ENCODE measurements around the gene EHMT1. TPM values are rescaled to one million over a fixed set of nuclear protein-coding genes. Genes with fewer than 3 reads are reported as not detected.

EHMT1 gene
- total and polyA plus RNA-seq, 2 donors (not counting 1 experiment from before 2014, with no cell fraction given): 101 to 394 TPM

- H3K27me3 ChIP-seq (replicated peaks in 1 of 4; ENCODE audit: control extremely low read depth in 1 of 4, control insufficient read depth in 3 of 4, insufficient read depth in 4 of 4, low read length in 3 of 4): no peaks in the 10 kb centered on the region
- no peak overlapping the region for H3K27ac ChIP-seq (ENCODE audit: low read length in 2 of 2)
- DNase-seq (no peak), ATAC-seq (ENCODE audit: low read depth) (no peak)
- no peak overlapping the region for H3K4me2 ChIP-seq (replicated peaks; ENCODE audit: low read depth, low read length, poor library complexity, severe bottlenecking)
- peaks cover 0 to 25% (median 19%) of the 10 kb centered on the region in 3 donors for H3K9me3 ChIP-seq (ENCODE audit: control extremely low read depth in 1 of 3, control insufficient read depth in 2 of 3, insufficient read depth in 1 of 3, low read length in 2 of 3)
- Mint-ChIP-seq H3K9me3 (ENCODE audit: insufficient read depth) (peaks cover 7% of the 10 kb centered on the region), H3K4me3 (no peak overlapping the region), H3K27ac (peak overlapping the region; percentile 10), H3K4me1 (peaks cover 68% of the 10 kb centered on the region), H3K27me3 (no peaks in the 10 kb centered on the region)
- H3K36me3 ChIP-seq (replicated peaks in 1 of 2; ENCODE audit: control extremely low read depth in 1 of 2, control insufficient read depth in 1 of 2, extremely low read depth in 1 of 2, insufficient read depth in 2 of 2, low read length in 1 of 2): peaks cover 0 to 9% of the 10 kb centered on the region in 2 experiments
- H4K20me1 ChIP-seq (ENCODE audit: control insufficient read depth, insufficient read depth, low read length, poor library complexity, severe bottlenecking): peaks cover 36% of the 10 kb centered on the region
- H3K4me3 ChIP-seq (ENCODE audit: control extremely low read depth in 1 of 5, extremely low read depth in 1 of 5, insufficient read depth in 1 of 5, low read depth in 2 of 5, low read length in 4 of 5): no peak overlapping the region
- WGBS (ENCODE audit: insufficient coverage): 97% methylated on average over 5 of the region's 7 CpGs
- H3K79me2 ChIP-seq (ENCODE audit: control insufficient read depth, insufficient read depth, low read length): peaks cover 90% of the 10 kb centered on the region
- no peak overlapping the region for H2AFZ ChIP-seq (ENCODE audit: insufficient read depth, low read depth, low read length, poor library complexity, severe bottlenecking)
- ChIA-PET CTCF (interaction anchor here (0.6 to 6.5 kb wide), 6 partner anchors 8 to 30 kb away, joined by 3 to 26 read pairs (median 5); no protein-coding TSS in a partner anchor), POLR2A (interaction anchor here (0.5 to 0.9 kb wide), 2 partner anchors 11 to 13 kb away, joined by 3 to 5 read pairs; no protein-coding TSS in a partner anchor)
- H3K9ac ChIP-seq (ENCODE audit: low read length): no peak overlapping the region
- intact Hi-C loops (cut with micrococcal nuclease): no loop called here
- TF ChIP-seq, protein P1, sequence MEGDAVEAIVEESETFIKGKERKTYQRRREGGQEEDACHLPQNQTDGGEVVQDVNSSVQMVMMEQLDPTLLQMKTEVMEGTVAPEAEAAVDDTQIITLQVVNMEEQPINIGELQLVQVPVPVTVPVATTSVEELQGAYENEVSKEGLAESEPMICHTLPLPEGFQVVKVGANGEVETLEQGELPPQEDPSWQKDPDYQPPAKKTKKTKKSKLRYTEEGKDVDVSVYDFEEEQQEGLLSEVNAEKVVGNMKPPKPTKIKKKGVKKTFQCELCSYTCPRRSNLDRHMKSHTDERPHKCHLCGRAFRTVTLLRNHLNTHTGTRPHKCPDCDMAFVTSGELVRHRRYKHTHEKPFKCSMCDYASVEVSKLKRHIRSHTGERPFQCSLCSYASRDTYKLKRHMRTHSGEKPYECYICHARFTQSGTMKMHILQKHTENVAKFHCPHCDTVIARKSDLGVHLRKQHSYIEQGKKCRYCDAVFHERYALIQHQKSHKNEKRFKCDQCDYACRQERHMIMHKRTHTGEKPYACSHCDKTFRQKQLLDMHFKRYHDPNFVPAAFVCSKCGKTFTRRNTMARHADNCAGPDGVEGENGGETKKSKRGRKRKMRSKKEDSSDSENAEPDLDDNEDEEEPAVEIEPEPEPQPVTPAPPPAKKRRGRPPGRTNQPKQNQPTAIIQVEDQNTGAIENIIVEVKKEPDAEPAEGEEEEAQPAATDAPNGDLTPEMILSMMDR (IDR thresholded peaks at IDR 0.05): no peak
- TF ChIP-seq EZH2 (IDR thresholded peaks at IDR 0.05; ENCODE audit: borderline replicate concordance, insufficient read depth, low read depth, low read length, poor library complexity, severe bottlenecking): no peak
- peaks cover 38 to 42% of the 10 kb centered on the region in 2 donors for H3K4me1 ChIP-seq (ENCODE audit: control insufficient read depth in 2 of 2, insufficient read depth in 2 of 2, low read length in 2 of 2)
Measured at GRCh38 chr9:137702615-137703379, 84.0 kb downstream of the EHMT1 start.
